Activated gamma-delta T cell treated with Interleukin-2 at 50 U/mL for 16 hours (primary cell): ENCODE results near the gene ZBTB20.

Experiments used
- DNase-seq: peaks from one replicate; pipeline ENCODE4 v3.0.0-alpha.2; 2020

ZBTB20 gene

DNA sequence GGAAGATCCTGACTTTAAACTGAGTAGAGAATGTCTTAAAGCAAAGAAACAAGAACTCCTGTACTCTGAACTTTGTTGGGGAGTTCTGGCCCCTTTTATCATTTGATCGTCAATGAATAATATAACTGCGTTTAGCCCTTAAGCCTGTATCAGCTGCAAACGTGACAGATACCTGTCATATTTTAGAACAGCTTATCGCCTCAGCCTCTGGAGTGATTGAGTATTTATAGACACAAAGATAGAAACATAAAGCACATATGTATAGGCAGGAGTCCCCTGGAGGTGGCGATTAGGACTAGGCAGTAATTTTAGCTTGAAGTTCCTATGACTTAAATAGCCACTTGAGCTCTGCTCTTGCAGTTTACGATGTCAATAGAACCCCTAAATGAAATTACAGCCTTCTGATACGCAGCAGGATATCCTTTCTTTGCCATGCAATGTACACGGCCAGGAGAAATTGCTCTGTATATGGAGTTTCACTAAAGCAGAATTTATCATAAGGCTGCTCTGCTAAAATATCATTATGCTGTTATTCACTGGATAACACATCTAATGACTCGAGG lies 531.5 kb downstream of the ZBTB20 start:
- DNase-seq: no peak

DNA sequence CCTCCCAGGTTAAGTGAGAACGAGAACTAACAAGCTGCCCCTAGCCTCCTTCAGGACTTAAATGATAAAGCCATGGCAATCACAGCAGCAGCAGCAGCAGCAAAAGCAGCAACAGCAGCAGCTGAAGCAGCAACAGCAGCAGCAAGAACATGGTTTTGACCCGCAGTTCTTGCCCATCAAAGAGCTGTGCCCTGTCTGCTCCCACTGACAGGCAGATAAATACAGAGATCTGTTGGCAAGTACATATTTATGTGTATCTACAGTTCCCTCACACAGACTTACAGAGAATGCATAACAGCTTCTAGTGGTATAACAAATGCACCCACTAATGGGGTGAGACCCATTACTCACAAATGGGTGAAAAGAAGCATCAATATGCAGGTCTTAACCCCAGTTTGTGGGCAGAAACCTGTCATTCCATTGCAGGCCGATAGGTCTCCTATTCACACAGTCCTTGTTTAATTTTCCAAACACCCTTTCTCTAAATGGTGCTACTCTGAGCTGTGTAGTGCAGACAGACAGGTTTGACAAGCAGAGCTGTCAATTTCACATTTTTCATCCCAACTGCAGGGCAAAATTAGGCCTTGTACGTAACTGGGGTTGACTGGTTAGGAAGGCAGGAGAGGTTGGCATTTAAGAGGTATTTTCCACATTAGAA lies 537.0 kb downstream of the ZBTB20 start:
- DNase-seq: no peak

DNA sequence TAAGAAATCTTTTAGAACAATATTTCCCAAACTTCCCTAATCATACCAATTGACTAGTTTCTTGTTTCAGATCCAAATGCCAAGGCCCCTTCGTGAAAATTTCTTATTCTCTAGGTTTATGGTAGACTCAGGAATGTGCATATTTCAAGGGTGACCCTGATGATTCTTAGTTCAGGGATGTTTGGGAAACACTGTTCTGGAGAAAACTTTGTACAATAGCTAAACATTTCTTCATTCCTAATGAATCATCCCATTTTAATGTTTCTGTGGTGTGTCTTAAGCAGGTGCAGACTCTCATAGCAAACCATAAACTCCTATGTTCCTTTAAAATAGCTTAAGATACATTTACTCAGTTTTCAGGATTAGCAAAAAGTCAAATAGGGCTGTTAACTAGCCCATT lies 538.8 kb downstream of the ZBTB20 start:
- no peak for DNase-seq

DNA sequence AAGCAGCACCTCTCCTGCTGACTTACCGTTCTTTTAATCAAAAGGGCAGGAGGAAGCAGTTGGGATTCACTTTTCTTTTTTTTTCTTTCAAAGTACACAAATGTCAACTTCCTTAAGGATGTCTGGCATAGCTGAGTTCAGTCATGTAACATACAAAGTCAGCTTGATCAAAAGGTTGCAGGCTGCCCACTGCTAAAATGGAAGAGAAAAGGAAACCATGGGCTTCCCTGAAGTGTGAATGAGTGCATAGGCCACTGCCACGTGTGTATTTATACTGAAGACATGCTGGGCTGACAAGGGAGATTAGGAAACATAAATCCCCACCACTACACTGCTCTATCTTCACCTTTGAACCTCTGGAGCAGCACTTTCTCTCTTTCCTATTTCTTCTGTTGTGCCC lies 540.8 kb downstream of the ZBTB20 start:
- DNase-seq: no peak

DNA sequence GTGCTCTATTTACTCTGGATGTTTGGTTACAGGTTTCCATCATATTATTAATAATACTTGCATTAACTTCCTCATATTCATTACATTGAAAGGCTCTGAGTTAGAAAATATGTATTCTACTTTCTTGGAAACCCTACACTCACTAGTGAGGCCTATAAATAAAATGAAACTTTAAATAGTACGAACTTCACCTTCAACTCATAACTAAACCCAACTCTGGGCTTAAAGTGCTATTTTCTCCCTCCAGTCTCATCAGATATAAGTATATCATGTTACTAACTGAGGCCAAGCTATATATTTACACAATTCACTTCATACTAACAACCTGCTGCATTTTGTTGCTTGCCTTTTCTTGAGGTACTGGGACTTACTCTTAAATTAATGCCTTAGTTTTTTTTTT lies 546.5 kb downstream of the ZBTB20 start:
- no peak for DNase-seq

DNA sequence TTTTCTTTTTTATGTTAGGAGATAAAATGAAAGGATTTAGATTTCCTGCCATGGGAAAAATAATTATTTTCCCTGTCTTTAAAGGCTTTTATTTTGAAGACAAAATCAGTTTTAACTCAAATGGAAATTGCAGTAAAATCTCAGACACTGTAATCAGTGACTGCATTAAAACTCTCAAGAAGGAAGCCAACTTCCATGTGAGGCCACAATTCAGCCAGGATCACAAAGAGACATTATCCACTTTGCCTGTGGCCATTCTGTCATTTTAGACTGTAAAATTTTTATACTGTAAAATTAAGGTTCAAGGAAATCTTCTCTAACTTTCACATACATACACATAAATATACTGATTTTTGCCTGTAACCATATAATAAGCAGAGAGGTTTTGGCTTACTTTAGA lies 549.2 kb downstream of the ZBTB20 start:
- no peak for DNase-seq

DNA sequence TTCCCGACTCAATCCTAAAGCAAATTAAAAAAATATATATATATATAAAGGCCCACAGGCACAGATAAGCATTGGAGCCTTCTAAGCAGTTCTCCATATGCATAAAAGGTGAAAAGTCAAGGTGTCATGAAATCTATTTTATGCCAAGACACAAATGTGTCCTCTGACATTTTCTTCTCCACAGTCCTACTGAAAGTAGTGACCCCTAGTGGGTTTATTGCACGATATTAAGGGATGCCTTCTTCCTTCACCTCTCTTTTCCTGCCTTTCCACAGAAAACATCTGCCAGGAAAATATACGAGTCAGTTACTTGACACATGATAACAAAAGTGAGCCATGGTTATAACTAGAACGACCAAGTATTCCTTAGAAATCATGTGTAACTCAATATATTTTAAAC lies 550.1 kb downstream of the ZBTB20 start:
- no peak for DNase-seq

DNA sequence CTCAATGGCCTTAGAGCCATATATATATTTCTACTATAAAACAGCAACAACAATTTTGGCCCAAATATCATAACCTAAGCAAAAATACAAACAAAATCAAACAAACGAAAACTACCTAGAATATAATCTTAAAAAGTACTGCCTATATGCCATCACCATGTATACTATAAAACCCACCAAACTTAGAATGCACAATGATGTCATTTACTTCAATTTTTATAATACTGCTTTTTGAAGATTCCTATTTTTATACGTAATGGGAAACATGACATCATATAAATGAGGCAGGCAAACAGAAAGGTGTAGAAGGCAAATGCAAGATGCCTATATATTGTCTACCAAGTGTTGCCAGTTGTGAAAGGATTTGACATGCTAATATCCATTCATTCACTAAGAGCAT lies 550.9 kb downstream of the ZBTB20 start:
- DNase-seq: no peak

DNA sequence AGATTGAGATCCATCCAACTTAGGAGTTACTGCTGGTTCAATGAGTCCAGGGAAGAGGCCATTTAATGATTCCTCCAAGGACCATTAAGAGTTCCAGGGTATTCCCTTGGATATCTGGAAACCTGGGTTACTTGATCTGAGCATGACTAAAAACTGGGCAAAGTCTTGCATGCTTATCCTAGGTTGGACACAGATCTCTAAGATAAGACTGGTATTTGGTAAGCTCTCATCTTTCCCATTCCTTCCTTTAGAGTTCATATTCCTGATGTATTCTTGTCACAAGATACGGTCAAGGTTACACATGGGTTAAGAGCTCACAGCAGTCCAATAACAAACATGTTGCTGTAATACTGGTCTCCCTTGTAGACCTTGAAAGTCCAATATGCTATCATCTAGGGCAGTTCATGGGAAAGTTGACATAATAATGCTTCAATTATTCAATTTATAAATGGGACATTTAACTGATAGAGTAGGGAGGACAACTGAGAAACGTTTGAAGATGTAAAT lies 551.5 kb downstream of the ZBTB20 start:
- DNase-seq: no peak

DNA sequence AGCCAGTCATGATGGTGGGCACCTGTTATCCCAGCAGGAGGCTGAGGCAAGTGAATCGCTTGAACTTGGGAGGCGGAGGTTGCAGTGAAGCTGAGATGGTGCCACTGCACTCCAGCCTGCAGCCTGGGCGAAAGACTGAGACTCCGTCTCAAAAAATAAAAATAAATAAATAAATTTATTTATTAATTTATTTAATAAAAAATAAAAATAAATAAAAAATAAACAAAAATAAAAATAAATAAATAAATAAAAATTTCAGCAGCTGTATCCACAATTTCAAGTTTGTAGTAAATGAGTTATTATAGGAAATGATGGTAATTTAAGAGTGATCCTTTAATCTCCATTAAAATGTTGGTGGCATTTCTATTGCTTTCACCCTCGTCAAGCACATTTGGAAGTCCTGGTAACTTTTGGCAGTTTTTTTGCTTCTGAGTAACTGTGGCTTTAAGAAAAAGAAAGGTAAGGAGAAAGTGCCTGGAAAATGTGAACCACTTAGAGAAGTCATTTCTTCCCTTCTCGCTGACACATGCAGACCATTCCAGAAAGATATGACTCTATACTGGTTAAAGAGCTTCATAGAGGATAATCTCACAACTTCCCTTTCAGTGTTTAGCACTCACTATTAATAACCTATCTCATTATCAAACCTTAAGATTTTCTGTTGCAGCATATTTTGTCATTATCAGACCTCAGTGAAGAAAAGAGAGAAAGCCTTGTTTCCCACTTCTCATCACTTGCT lies 556.6 kb downstream of the ZBTB20 start:
- DNase-seq: no peak

DNA sequence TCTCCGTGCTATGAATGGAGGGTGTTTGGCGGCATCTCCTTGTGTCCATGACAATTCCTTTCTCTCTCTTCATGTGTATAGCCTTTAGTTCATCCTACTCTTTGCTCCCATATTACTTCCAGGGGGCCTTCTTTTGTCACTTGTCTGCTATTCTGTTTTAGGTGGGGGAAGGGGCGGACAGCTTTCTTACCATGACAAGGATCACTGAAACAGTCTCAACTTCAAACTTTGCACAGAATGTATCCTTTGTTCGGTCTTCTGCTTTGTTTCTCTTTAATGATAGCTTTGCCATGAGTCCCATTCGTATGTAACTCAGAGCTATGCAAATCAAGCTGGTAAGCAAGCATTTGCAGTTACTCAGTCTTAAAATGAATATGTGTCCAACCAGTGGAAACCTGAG lies 559.1 kb downstream of the ZBTB20 start:
- DNase-seq: no peak

DNA sequence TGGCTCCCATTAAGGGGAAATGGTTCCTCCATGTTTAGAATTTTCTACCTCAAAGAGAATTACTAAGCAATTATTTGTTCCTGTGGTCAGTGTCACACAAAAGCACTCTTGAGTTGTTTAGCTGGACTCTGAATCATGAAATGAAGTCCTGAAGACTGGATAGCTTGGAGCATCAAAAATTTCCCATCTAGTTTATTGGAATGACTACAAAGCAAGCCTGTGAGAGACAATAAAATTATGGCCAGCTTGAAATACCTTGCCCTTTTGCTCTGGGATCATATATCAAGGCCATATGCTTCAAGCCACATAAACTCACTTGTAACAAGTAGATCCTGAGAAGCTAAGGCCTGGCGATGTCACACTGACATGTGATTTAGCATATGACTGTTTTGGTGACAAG lies 561.0 kb downstream of the ZBTB20 start:
- DNase-seq: no peak

DNA sequence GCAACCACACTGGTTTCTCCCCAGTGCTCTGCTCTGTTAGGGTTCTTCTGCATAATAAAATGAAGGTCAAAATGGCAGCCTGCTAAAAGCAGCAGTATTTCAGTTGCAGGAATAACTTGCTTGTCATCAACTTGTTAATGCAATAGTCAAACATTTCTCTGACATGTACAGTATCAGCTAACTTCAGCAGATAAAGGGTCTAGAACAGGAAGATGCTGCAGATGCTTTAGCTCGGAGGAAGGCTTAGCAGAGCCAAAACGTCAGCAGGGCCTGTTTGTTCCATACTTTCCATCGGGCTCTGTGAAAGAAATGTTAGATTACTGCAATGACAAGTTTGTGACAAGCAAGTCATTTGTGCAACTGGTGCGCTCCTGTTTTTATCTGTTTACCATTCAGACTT lies 561.4 kb downstream of the ZBTB20 start:
- DNase-seq: no peak

DNA sequence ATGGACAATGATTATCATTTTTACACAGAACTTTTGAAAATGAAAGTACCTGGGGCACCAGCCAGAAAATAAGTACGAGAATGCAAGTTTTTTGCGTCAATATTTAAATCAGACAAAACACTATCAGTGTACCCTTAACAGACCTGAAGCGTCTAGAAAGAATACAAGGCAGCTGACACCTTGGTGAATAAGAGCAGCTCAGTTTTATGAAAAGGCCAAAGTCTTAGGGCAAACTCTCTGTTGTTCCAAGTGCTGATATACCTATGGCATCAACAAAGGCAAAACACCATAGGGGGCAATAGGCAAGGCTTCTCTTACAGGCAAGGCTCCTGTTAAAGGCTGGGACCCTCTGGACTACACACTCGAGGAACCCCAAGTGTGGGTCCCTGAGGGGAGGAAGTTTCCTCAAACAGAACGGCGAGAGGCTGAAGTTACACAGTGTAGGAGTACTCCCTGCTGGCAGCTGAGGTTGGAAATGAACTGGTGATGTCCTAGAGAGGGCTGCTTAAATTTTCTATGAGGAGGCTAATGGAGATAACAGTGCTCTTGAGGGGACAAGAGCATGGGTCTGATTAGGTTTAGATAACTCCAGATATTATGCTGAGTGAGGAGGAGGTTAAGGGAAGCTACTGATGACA lies 562.2 kb downstream of the ZBTB20 start:
- DNase-seq: no peak

DNA sequence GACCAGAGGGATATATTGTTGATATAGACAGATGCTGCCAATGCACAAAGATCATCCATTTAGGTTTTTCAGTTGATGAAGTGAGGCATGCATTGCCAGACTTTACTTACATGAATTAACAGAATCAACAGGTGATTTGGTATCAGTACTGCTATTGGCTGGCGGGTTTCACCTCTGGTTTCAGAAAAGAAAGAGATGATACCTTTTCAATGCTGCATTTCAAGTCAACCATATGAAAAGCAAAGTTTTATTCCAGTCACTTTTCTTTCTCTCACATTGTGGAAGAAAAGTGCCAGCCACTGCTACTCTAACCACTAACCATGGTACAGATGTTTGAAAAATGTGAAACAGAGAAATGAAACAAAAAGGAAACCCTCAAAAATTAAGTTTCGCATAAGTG lies 564.2 kb downstream of the ZBTB20 start:
- no peak for DNase-seq

DNA sequence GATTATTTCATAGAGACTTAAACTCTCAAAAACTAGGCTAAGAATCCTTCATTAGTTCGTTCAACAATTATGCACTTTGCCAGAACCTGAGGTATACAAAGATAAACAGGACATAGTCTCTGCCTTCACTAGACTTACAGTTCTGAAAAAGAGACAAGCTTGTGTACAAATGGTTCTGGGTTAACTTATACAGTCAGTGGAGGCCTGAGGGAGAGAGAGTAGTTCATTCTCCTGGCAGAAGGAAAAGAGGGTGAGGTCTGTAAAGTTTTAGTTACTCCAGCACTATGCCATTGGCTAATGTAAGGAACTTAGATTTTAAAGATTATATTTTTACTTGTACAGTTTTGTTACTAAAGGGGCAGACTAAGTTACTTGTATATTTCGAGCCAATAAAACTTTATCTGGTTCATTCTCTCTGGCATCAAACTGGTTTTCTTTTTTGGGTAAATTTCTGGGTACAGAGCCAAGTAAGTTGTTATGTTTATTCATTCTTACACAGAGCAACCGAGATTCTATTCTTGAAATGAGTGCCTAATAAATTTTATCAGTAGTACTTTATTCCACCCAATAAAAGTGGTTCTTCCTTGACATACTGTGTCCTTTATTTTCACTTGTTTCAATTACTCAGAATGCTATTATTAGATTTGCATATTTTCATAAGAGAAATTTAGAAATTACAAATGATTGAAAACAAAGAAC lies 574.6 kb downstream of the ZBTB20 start:
- DNase-seq: no peak

DNA sequence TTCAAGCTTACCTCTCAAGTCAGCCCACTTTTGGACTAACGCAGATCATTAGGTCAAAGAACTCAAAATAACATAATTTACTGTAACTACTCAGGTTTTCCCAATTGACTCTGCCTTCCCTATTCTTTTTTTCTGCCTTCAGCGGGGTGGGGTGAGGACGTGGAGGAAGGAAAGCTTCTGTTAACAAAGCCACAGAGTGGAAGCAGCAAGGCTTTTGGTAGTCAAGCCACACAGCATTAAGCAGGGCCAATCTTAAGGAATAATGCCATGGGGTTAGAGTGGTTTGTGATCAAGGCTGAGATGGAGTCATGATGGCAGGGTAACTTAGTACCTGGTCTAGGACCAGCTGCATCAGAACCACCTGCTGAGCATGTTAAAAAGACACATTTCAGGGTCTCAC lies 575.7 kb downstream of the ZBTB20 start:
- DNase-seq: no peak

DNA sequence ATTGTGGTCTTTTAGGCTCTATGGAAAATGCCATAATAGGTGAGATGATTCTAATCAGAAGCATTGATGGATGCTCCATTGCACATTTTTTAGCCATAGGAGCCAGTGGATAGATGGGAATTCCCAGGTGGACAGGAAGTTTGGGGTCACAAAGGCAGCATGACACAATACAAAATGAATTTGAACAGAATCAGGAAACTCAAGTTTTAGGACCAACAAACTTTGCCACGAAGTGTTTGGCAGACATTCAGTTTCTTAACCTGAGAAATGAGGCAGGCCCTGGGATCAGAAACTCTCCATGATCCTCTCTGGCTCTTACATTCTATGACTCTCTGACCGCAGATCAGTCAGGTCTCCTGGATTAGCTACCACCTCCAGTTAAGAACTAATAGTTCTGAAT lies 577.9 kb downstream of the ZBTB20 start:
- DNase-seq: no peak

DNA sequence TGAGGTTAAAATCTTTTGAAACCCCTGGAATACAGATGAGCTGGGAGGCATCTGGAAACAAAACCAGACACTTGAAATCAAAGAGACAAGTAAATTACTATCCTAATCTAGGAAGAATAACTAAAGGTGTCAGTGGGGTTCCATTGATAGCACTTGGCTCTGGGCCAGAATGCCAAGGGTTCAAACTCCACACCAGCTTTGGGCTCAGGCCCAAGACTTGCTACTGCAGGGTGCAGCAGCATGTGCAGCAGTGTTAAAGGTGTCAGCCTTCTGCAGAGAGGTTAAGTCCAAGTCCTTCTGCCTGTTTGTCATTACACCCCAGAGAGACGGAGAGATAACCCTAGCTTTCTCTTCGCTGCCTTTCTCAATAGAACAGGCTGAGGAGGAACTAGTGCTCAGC lies 579.3 kb downstream of the ZBTB20 start:
- DNase-seq: no peak

DNA sequence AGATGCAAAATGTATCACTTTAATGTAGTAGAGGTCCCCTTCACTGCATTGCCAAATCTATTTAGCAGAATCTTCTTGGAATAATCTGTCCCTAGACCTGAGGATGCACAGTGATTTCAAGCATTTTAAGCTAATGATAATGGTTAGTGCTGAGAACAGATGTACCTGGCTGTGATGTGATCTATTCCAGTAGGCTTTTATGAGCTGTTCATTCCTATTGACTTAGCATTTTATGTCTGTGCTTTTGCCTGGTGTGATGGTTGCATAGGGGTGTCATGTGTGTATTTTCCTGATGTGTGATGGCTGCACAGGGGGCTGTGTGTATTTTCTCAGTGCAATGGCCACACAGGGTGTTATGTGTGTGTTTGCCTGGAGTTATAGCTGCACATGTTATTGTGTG lies 580.3 kb downstream of the ZBTB20 start:
- DNase-seq: no peak

DNA sequence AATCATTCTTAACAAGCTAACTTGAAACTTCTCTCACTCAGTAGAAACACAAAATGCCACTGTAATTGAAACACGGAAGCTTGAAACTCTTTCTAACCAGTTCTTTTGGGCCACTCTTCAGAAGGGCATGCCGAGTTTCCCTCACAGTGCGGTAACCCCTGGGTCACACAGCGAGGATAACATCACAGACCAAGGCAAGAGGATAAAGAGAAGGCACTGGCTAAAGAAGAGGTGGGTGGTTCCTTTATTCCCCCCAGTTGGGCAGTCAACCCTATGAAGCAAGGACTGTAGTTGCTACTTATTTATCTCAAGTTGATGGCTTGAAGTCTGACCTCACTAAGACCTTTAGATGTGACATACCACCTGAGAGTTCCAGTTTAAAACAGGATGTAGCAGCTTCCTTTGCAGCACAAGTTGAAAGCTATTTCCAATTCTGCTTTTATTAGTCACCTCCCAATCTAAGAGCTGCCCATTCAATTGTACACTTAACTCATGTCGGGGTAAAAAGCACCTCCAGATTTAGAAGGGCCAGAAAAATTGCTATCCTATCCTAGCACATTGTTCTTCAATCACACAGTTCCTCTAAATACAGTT lies 580.8 kb downstream of the ZBTB20 start:
- DNase-seq: no peak

DNA sequence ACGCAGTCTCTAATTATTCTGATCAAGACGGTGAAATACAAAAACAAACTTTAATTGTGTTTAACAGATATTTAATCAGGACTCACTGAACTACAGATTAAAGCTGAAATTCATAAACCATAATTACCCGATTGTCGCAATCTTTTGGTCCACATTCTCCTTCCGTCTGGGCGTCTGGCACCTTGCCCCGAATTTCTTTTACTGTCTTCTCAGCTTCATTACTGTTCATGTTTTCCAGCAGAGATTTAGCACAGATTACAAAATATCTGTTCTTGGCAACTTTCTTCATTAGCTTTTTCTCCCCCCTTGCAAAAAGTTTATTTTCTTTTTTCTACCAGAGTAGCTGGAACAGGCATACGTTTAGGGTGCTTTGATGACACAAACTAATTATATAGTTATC lies 581.9 kb downstream of the ZBTB20 start:
- DNase-seq: no peak

DNA sequence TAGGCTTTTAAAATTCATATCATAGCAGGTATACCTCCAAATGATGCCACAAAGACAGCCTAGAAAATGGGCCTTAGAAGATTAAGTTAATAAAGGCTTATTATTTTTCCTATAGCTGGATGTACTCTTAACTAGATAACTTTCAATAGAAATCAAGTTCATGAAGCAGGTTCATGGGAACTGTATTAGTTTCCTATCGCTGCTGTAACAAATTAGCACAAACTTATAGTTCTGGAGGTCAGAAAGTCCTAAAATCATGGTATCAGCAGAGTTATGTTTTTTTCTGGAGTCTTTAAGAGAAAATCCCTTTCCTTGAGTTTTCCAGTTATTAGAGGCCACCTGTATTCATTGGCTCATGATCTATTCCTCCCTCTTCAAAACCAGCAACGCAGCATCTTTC lies 583.4 kb downstream of the ZBTB20 start:
- no peak for DNase-seq
